HEK293 (cell line): ENCODE measurements around the gene IQSEC1.

Source experiments
- CTCF ChIA-PET: fragments of 350-600 bp; formaldehyde crosslinking; extraction: SDS; loops from one replicate; lab custom pipeline; 2021; ENCODE audit warnings: antibody characterized with exemption; lab: Yijun Ruan, JAX
- POLR2A ChIA-PET: fragments of 300-600 bp; formaldehyde crosslinking; extraction: SDS; loops from one replicate; lab custom pipeline; 2020; ENCODE audit warnings: antibody characterized with exemption, inconsistent platforms; lab: Yijun Ruan, JAX
- H3K27ac ChIP-seq: fragments of 200-500 bp; sonication (Bioruptor generic); 2 replicates; pipeline ENCODE4 v1.5.1; 2014; ENCODE audit warnings: low read depth, low read length, control low read depth, inconsistent platforms; ENCODE audit errors: extremely low read depth
- H3K36me3 ChIP-seq, 2 experiments: fragments of 200-500 bp in 1 of 2; sonication (Bioruptor generic) in 1 of 2; 1 replicate in 1 of 2; 2 replicates in 1 of 2; pipeline ENCODE4 v1.5.1; 2014 to 2017; ENCODE audit warnings: inconsistent platforms in 2 of 2, low read length in 2 of 2; ENCODE audit not compliant: control insufficient read depth in 2 of 2, insufficient read depth in 1 of 2
- H3K4me1 ChIP-seq: fragments of 200-500 bp; sonication (Bioruptor generic); 2 replicates; pipeline ENCODE4 v1.5.1; 2014; ENCODE audit warnings: mild to moderate bottlenecking, low read length, inconsistent platforms; ENCODE audit not compliant: control insufficient read depth, insufficient read depth
- H3K4me3 ChIP-seq: 2 replicates; pipeline ENCODE4 v1.5.1; 2011; ENCODE audit warnings: low read depth, mild to moderate bottlenecking, control low read depth, low read length, moderate library complexity
- H3K9me3 ChIP-seq: fragments of 200-500 bp; sonication (Bioruptor generic); 2 replicates; pipeline ENCODE4 v1.5.1; 2014; ENCODE audit warnings: low read depth, low read length, inconsistent platforms; ENCODE audit not compliant: control insufficient read depth, insufficient read depth
- GFI1B ChIP-seq: fragments of 450-650 bp; formaldehyde crosslinking; IDR thresholded peaks from 2 replicates; pipeline ENCODE4 v1.5.1; 2016; ENCODE audit warnings: missing biosample characterization, missing genetic modification characterization
- SETDB1 ChIP-seq: IDR thresholded peaks from one replicate; pipeline ENCODE4 v1.6.1; 2017; ENCODE audit warnings: mild to moderate bottlenecking, low read length, moderate library complexity, mixed read lengths; ENCODE audit not compliant: insufficient read length
- SP2 ChIP-seq: fragments of 450-650 bp; formaldehyde crosslinking; IDR thresholded peaks from 2 replicates; pipeline ENCODE4 v1.5.1; 2016; ENCODE audit warnings: missing biosample characterization, missing genetic modification characterization
- TRIM28 ChIP-seq: IDR thresholded peaks from 2 replicates; pipeline ENCODE4 v1.6.1; 2011; ENCODE audit warnings: low read length, control low read depth, borderline replicate concordance
- ZBTB1 ChIP-seq: fragments of 450-650 bp; formaldehyde crosslinking; IDR thresholded peaks from 2 replicates; pipeline ENCODE4 v1.5.1; 2016; ENCODE audit warnings: missing biosample characterization, missing genetic modification characterization
- ZNF132 ChIP-seq: fragments of 450-650 bp; formaldehyde crosslinking; IDR thresholded peaks from 2 replicates; pipeline ENCODE4 v1.5.1; 2017; ENCODE audit warnings: missing biosample characterization, missing genetic modification characterization, borderline replicate concordance
- ZNF138 ChIP-seq: fragments of 450-650 bp; formaldehyde crosslinking; IDR thresholded peaks from 2 replicates; pipeline ENCODE4 v1.5.1; 2016; ENCODE audit warnings: missing biosample characterization, missing genetic modification characterization, borderline replicate concordance
- ZNF221 ChIP-seq: fragments of 450-650 bp; formaldehyde crosslinking; IDR thresholded peaks from 2 replicates; pipeline ENCODE4 v1.5.1; 2017; ENCODE audit warnings: missing biosample characterization, missing genetic modification characterization, borderline replicate concordance
- ZNF23 ChIP-seq: fragments of 450-650 bp; formaldehyde crosslinking; IDR thresholded peaks from 2 replicates; pipeline ENCODE4 v1.5.1; 2016; ENCODE audit warnings: missing biosample characterization, missing genetic modification characterization, borderline replicate concordance
- ZNF311 ChIP-seq: fragments of 450-650 bp; formaldehyde crosslinking; IDR thresholded peaks from 2 replicates; pipeline ENCODE4 v1.5.1; 2017; ENCODE audit warnings: missing biosample characterization, missing genetic modification characterization, borderline replicate concordance
- ZNF394 ChIP-seq: fragments of 450-650 bp; formaldehyde crosslinking; IDR thresholded peaks from 2 replicates; pipeline ENCODE4 v1.5.1; 2016; ENCODE audit warnings: missing biosample characterization, missing genetic modification characterization, mild to moderate bottlenecking, moderate library complexity, borderline replicate concordance
- ZNF549 ChIP-seq: fragments of 450-650 bp; IDR thresholded peaks from 2 replicates; pipeline ENCODE4 v1.5.1; 2018; ENCODE audit warnings: missing biosample characterization, missing genetic modification characterization, mild to moderate bottlenecking, inconsistent platforms, moderate library complexity
- ZNF610 ChIP-seq: fragments of 450-650 bp; formaldehyde crosslinking; IDR thresholded peaks from 2 replicates; pipeline ENCODE4 v1.5.1; 2016; ENCODE audit warnings: missing biosample characterization, missing genetic modification characterization, borderline replicate concordance
- ZNF626 ChIP-seq: fragments of 450-650 bp; sonication (Bioruptor Pico); formaldehyde crosslinking; IDR thresholded peaks from 2 replicates; pipeline ENCODE4 v1.5.1; 2018; ENCODE audit warnings: missing biosample characterization, missing genetic modification characterization, inconsistent platforms
- ZNF792 ChIP-seq: fragments of 450-650 bp; formaldehyde crosslinking; IDR thresholded peaks from 2 replicates; pipeline ENCODE4 v1.5.1; 2016; ENCODE audit warnings: missing biosample characterization, missing genetic modification characterization
- ZNF837 ChIP-seq: fragments of 450-650 bp; formaldehyde crosslinking; IDR thresholded peaks from 2 replicates; pipeline ENCODE4 v1.5.1; 2016; ENCODE audit warnings: missing biosample characterization, missing genetic modification characterization
- TF ChIP-seq, protein P1 (sequence below): IDR thresholded peaks from 2 replicates; pipeline ENCODE4 v1.6.1; 2011; ENCODE audit warnings: mild to moderate bottlenecking, low read depth, low read length, borderline replicate concordance
- TF ChIP-seq, protein P2 (sequence below): fragments of 450-650 bp; formaldehyde crosslinking; IDR thresholded peaks from 2 replicates; pipeline ENCODE4 v1.5.1; 2017; ENCODE audit warnings: missing biosample characterization, missing genetic modification characterization
- TF ChIP-seq, protein P3 (sequence below): fragments of 450-650 bp; formaldehyde crosslinking; IDR thresholded peaks from 2 replicates; pipeline ENCODE4 v1.5.1; 2016; ENCODE audit warnings: missing biosample characterization, missing genetic modification characterization
- TF ChIP-seq, protein P4 (sequence below): fragments of 450-650 bp; formaldehyde crosslinking; IDR thresholded peaks from 2 replicates; pipeline ENCODE4 v1.5.1; 2016; ENCODE audit warnings: missing biosample characterization, missing genetic modification characterization
- TF ChIP-seq, protein P5 (sequence below): sonication (generic); formaldehyde crosslinking; IDR thresholded peaks from 2 replicates; pipeline ENCODE4 v1.8.1; 2022; ENCODE audit warnings: mild to moderate bottlenecking, moderate library complexity, missing genetic modification reagents
- TF ChIP-seq, protein P6 (sequence below): fragments of 450-650 bp; formaldehyde crosslinking; IDR thresholded peaks from 2 replicates; pipeline ENCODE4 v1.5.1; 2016; ENCODE audit warnings: missing biosample characterization, missing genetic modification characterization, low read depth

The IQSEC1 gene

DNA sequence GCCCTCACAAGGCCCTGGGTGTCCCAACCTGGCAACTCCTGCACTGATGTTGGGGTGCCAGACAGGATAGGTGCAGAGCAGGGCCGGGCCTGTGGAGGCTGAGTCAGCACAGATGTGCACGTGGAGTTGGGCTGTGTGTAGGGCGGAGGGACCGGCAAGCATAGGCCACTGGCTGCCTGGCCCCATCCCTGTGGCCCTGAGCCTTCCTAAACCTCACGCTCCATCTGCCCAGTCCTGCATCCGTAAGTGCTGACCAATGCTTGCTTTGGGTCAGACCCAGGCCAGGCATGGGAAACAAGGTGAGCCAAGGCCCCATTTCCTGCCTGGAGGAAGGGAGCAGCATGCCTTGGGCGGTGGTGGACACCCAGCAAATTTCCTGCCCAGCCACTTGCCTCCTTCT, 5.8 kb upstream of the IQSEC1 start (continued):
- TF ChIP-seq ZNF132 (tag by site-specific recombination) (no peak), GFI1B (tag by site-specific recombination) (no peak), ZBTB1 (no peak), ZNF394 (tag by site-specific recombination) (no peak), ZNF23 (tag by site-specific recombination) (no peak), ZNF837 (tag by site-specific recombination) (no peak), SETDB1 (no peak)
- TF ChIP-seq, protein P1, sequence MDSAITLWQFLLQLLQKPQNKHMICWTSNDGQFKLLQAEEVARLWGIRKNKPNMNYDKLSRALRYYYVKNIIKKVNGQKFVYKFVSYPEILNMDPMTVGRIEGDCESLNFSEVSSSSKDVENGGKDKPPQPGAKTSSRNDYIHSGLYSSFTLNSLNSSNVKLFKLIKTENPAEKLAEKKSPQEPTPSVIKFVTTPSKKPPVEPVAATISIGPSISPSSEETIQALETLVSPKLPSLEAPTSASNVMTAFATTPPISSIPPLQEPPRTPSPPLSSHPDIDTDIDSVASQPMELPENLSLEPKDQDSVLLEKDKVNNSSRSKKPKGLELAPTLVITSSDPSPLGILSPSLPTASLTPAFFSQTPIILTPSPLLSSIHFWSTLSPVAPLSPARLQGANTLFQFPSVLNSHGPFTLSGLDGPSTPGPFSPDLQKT = no peak
- TF ChIP-seq, protein P2, sequence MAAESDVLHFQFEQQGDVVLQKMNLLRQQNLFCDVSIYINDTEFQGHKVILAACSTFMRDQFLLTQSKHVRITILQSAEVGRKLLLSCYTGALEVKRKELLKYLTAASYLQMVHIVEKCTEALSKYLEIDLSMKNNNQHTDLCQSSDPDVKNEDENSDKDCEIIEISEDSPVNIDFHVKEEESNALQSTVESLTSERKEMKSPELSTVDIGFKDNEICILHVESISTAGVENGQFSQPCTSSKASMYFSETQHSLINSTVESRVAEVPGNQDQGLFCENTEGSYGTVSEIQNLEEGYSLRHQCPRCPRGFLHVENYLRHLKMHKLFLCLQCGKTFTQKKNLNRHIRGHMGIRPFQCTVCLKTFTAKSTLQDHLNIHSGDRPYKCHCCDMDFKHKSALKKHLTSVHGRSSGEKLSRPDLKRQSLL (tag by site-specific recombination) = no peak
- TF ChIP-seq, protein P3, sequence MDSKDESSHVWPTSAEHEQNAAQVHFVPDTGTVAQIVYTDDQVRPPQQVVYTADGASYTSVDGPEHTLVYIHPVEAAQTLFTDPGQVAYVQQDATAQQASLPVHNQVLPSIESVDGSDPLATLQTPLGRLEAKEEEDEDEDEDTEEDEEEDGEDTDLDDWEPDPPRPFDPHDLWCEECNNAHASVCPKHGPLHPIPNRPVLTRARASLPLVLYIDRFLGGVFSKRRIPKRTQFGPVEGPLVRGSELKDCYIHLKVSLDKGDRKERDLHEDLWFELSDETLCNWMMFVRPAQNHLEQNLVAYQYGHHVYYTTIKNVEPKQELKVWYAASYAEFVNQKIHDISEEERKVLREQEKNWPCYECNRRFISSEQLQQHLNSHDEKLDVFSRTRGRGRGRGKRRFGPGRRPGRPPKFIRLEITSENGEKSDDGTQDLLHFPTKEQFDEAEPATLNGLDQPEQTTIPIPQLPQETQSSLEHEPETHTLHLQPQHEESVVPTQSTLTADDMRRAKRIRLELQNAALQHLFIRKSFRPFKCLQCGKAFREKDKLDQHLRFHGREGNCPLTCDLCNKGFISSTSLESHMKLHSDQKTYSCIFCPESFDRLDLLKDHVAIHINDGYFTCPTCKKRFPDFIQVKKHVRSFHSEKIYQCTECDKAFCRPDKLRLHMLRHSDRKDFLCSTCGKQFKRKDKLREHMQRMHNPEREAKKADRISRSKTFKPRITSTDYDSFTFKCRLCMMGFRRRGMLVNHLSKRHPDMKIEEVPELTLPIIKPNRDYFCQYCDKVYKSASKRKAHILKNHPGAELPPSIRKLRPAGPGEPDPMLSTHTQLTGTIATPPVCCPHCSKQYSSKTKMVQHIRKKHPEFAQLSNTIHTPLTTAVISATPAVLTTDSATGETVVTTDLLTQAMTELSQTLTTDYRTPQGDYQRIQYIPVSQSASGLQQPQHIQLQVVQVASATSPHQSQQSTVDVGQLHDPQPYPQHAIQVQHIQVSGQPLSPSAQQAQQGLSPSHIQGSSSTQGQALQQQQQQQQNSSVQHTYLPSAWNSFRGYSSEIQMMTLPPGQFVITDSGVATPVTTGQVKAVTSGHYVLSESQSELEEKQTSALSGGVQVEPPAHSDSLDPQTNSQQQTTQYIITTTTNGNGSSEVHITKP (tag by site-specific recombination) = no peak

DNA sequence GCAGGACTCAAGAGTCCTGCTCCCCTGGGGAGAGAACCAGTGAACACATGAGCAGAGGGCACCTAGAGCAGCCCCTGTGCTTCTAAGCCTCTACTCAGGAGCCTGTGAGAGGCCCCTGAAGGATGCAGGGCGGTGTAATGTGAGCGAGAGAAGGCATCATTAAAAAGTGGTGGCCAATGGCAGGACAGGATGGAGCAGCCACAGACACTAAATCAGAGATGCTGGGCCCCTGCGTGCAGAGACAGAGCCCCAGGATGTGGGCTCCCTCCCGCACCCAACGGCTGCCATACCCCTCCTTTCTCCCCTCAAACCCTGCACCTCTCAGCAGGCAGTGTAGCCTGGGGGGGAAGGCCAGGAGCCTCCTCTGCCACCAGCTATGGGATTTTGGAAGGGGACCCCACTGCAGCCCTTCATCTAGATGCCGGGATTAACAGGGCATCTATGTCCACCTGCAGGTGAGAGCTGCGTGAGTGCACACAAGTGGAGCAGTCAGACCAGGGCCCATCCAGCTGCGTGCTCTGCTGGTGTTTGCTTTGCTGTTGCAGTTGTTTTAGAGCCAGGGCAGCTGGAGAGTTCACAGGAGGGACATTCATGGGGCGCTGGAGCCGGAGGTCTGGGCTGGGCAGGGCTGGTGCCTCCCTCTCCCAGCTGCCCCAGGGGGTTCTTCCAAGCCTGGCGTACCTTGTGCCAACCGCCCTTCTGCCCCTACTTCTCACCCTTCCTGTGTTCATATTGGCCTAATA, 5.1 kb upstream of the IQSEC1 start:
- H3K9me3 ChIP-seq = no peaks in the 10 kb centered on the region
- TF ChIP-seq, protein P4, sequence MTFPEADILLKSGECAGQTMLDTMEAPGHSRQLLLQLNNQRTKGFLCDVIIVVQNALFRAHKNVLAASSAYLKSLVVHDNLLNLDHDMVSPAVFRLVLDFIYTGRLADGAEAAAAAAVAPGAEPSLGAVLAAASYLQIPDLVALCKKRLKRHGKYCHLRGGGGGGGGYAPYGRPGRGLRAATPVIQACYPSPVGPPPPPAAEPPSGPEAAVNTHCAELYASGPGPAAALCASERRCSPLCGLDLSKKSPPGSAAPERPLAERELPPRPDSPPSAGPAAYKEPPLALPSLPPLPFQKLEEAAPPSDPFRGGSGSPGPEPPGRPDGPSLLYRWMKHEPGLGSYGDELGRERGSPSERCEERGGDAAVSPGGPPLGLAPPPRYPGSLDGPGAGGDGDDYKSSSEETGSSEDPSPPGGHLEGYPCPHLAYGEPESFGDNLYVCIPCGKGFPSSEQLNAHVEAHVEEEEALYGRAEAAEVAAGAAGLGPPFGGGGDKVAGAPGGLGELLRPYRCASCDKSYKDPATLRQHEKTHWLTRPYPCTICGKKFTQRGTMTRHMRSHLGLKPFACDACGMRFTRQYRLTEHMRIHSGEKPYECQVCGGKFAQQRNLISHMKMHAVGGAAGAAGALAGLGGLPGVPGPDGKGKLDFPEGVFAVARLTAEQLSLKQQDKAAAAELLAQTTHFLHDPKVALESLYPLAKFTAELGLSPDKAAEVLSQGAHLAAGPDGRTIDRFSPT = no peak
- TF ChIP-seq TRIM28 = no peak
- TF ChIP-seq ZNF792 (tag by site-specific recombination) = no peak
- TF ChIP-seq ZNF221 (tag by site-specific recombination) = no peak
- TF ChIP-seq ZNF311 (tag by site-specific recombination) = no peak
- TF ChIP-seq, protein P5, sequence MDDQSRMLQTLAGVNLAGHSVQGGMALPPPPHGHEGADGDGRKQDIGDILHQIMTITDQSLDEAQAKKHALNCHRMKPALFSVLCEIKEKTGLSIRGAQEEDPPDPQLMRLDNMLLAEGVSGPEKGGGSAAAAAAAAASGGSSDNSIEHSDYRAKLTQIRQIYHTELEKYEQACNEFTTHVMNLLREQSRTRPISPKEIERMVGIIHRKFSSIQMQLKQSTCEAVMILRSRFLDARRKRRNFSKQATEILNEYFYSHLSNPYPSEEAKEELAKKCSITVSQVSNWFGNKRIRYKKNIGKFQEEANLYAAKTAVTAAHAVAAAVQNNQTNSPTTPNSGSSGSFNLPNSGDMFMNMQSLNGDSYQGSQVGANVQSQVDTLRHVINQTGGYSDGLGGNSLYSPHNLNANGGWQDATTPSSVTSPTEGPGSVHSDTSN (CRISPR knock-in tag) = no peak
- TF ChIP-seq SP2 (tag by site-specific recombination) = no peak
- no peak for TF ChIP-seq ZNF610
- TF ChIP-seq ZNF138 = no peak
- no peak for TF ChIP-seq ZNF626
- TF ChIP-seq ZNF549 (tag by site-specific recombination) = no peak
- TF ChIP-seq, protein P6, sequence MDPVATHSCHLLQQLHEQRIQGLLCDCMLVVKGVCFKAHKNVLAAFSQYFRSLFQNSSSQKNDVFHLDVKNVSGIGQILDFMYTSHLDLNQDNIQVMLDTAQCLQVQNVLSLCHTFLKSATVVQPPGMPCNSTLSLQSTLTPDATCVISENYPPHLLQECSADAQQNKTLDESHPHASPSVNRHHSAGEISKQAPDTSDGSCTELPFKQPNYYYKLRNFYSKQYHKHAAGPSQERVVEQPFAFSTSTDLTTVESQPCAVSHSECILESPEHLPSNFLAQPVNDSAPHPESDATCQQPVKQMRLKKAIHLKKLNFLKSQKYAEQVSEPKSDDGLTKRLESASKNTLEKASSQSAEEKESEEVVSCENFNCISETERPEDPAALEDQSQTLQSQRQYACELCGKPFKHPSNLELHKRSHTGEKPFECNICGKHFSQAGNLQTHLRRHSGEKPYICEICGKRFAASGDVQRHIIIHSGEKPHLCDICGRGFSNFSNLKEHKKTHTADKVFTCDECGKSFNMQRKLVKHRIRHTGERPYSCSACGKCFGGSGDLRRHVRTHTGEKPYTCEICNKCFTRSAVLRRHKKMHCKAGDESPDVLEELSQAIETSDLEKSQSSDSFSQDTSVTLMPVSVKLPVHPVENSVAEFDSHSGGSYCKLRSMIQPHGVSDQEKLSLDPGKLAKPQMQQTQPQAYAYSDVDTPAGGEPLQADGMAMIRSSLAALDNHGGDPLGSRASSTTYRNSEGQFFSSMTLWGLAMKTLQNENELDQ = no peak
- CTCF ChIA-PET = no interaction called here
- H3K27ac ChIP-seq = no peak overlapping the region
- H3K4me3 ChIP-seq = no peak overlapping the region
- H3K36me3 ChIP-seq = no peaks in the 10 kb centered on the region
- no peaks in the 10 kb centered on the region; the same call in 1 of the 2 replicates for H3K4me1 ChIP-seq
- POLR2A ChIA-PET = no interaction called here
